Measurements from ENCODE around the gene SLC24A4. TPM values are rescaled to one million over a fixed set of nuclear protein-coding genes. Genes with fewer than 3 reads are reported as not detected.

The SLC24A4 gene
- total RNA-seq, 1 donor from 2014 or later: 0.04 TPM

- no peak for ATAC-seq
Observed at GRCh38 chr14:92440345-92441003, 117.5 kb downstream of the SLC24A4 start.

GRCh38 chr14:92441751-92442504 lies 119.0 kb downstream of the SLC24A4 start:
- ATAC-seq: no peak

- no peak for ATAC-seq
Observed at GRCh38 chr14:92443167-92443566, 120.2 kb downstream of the SLC24A4 start.

- no peak for ATAC-seq
Observed at GRCh38 chr14:92443741-92444140, 120.8 kb downstream of the SLC24A4 start.

GRCh38 chr14:92446771-92447170 lies 123.8 kb downstream of the SLC24A4 start:
- no peak for ATAC-seq

GRCh38 chr14:92447416-92448197 lies 124.6 kb downstream of the SLC24A4 start:
- no peak for ATAC-seq

GRCh38 chr14:92448786-92449185 lies 125.8 kb downstream of the SLC24A4 start:
- no peak for ATAC-seq

GRCh38 chr14:92449404-92450181 lies 126.6 kb downstream of the SLC24A4 start:
- no peak for ATAC-seq

GRCh38 chr14:92450351-92451070 lies 127.5 kb downstream of the SLC24A4 start:
- ATAC-seq: no peak

- ATAC-seq: no peak
Observed at GRCh38 chr14:92451245-92451644, 128.3 kb downstream of the SLC24A4 start.

GRCh38 chr14:92451755-92452154 lies 128.8 kb downstream of the SLC24A4 start:
- no peak for ATAC-seq

- ATAC-seq: no peak
Observed at GRCh38 chr14:92452471-92452870, 129.5 kb downstream of the SLC24A4 start.

GRCh38 chr14:92453691-92454090 lies 130.7 kb downstream of the SLC24A4 start:
- no peak for ATAC-seq

- ATAC-seq: no peak
Observed at GRCh38 chr14:92455231-92455630, 132.3 kb downstream of the SLC24A4 start.

- ATAC-seq: peak; percentile 60
Observed at GRCh38 chr14:92456215-92457015, 133.4 kb downstream of the SLC24A4 start.

GRCh38 chr14:92457016-92457565 lies 134.1 kb downstream of the SLC24A4 start:
- no peak for ATAC-seq

GRCh38 chr14:92458136-92459029 lies 135.4 kb downstream of the SLC24A4 start:
- no peak for ATAC-seq

- ATAC-seq: no peak
Observed at GRCh38 chr14:92459030-92459949, 136.3 kb downstream of the SLC24A4 start.

Measured in esophagus mucosa (tissue), 1 donor.